A549 (cell line): ENCODE measurements around the gene RBBP5.

ENCODE experiments used
- BHLHE40 ChIP-seq: IDR thresholded peaks from 2 replicates; pipeline ENCODE4 v1.6.1; 2012; ENCODE audit warnings: low read depth, low read length, inconsistent platforms
- CTCF ChIP-seq: fragments of >200 bp; sonication (Bioruptor Twin); formaldehyde crosslinking; IDR thresholded peaks from 3 replicates; pipeline ENCODE4 v1.5.1; 2016
- ELK1 ChIP-seq: fragments of 150-350 bp; IDR thresholded peaks from 2 replicates; pipeline ENCODE4 v1.6.1; 2014; ENCODE audit warnings: low read depth, mild to moderate bottlenecking, low read length
- EP300 ChIP-seq, 2 experiments: fragments of >200 bp; sonication (Bioruptor Twin); formaldehyde crosslinking; IDR thresholded peaks; 2 replicates in 1 of 2; 3 replicates in 1 of 2; pipeline ENCODE4 v1.6.1; 2016 to 2017
- HEYL ChIP-seq: fragments of 250-450 bp; sonication (Bioruptor Pico); IDR thresholded peaks from 2 replicates; pipeline ENCODE4 v1.8.0; 2021; ENCODE audit warnings: mild to moderate bottlenecking, moderate library complexity
- MAFK ChIP-seq: fragments of 450-650 bp; IDR thresholded peaks from 2 replicates; pipeline ENCODE4 v1.6.1; 2014; ENCODE audit not compliant: partially characterized antibody
- RAD21 ChIP-seq, 2 experiments: fragments of >200 bp in 1 of 2; sonication (Bioruptor Twin) in 1 of 2; formaldehyde crosslinking in 1 of 2; IDR thresholded peaks in 1 of 2; conservative IDR thresholded peaks in 1 of 2; 2 replicates in 1 of 2; 3 replicates in 1 of 2; pipeline ENCODE4 v1.6.1; 2012 to 2018; ENCODE audit warnings: inconsistent platforms in 1 of 2
- ZFP36 ChIP-seq: fragments of 450-650 bp; IDR thresholded peaks from 2 replicates; pipeline ENCODE4 v1.6.1; 2014; ENCODE audit warnings: borderline replicate concordance; ENCODE audit not compliant: partially characterized antibody

- TF ChIP-seq CTCF: no peak
- no peak for TF ChIP-seq ELK1
- TF ChIP-seq HEYL (CRISPR knock-in tag): no peak
- TF ChIP-seq RAD21 (conservative IDR thresholded peaks at IDR 0.05 in 1 of 2, IDR thresholded peaks at IDR 0.05 in 1 of 2): no peak
- no peak for TF ChIP-seq EP300 (IDR thresholded peaks at IDR 0.05)
- no peak for TF ChIP-seq ZFP36
- TF ChIP-seq BHLHE40: no peak
- TF ChIP-seq MAFK: no peak
Observed at GRCh38 chr1:205068457-205069040, 53.2 kb downstream of the RBBP5 start.
